Right ventricle myocardium inferior (tissue), 1 donor: ENCODE results near the gene ASB4. TPM values are rescaled to one million over a fixed set of nuclear protein-coding genes. Genes with fewer than 3 reads are reported as not detected.
A peak's percentile ranks its signal among the peaks of the same experiment; 100 is the strongest.
"Not testable (repeated sequence)": the region's sequence is repeated elsewhere in the genome, so short reads cannot be mapped to it uniquely, and the experiment has no call there.

Experiments
- ATAC-seq: fragments of 200-7000 bp; cut with Tn5 transposase; one replicate; pipeline ENCODE4 v1.9.1; 2020; ENCODE audit warnings: mild to moderate bottlenecking, moderate library complexity
- DNase-seq: peaks from one replicate; pipeline ENCODE4 v3.0.0; 2021; ENCODE audit errors: missing footprints
- intact Hi-C: fragments of 100-400 bp; cut with DNase I; formaldehyde crosslinking; loops from one replicate; pipeline ENCODE4 v1.11.0; 2022
- total RNA-seq: library from RNA; stranded (reverse); fragmentation: NEBNext Ultra II Directional; extraction: Animal tissue kit (Norgen Biotek cat#: 25700); gene quantifications from one replicate; pipeline ENCODE4 v1.2.1, GENCODE V29; 2021
- donor health status: DM: no; HTN: yes; CAD: no; lungs with severe emphysema.

Gene ASB4
- total RNA-seq, 1 donor from 2014 or later, result 7.0 TPM

DNA sequence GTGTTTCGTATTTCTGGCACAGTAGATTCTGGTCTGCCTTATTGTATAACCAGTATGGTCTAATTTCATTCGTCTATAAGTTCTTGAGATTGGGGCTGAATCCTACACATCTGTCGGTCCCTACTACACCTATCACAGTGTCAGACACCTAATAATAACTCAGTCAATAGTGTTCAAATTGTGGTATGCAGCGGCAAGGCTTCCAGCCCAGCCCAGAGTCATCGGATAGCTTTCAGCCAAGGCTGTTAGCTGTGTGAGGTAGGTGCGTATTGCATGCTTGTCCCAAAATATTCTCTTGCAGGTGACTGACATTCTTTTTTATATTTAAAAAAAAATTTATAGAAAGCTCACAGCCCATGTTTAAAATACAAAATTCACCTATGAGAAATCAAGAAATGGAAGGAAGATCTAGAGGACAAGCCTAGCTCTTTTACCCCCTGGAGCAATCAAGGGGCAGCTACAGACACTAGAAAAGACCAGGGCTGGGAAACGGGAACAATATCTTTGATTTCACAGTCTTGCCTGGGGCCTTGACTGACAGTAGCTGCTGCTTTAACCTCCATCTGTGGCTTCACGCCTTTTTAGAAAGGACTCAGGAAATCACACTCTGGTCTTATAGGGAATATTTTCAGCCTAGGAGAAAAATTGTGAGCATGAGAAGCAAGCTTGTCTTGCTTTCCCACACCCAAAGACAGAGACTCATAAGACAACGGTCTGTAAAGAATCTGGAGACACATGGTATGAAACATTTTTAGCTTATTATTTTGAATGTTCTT is 9.5 kb upstream of the ASB4 start:
- intact Hi-C loops, result loop anchor here (5.0 kb wide), 1 partner anchor 1184 kb away; no protein-coding TSS in a partner anchor
- DNase-seq (no peak), ATAC-seq (no peak)

GRCh38 chr7:95476904-95477594 is 8.7 kb upstream of the ASB4 start:
- intact Hi-C loops, result loop anchor here (5.0 kb wide), 1 partner anchor 1185 kb away; no protein-coding TSS in a partner anchor
- DNase-seq, result no peak
- ATAC-seq, result peak; percentile 73

- no peak for DNase-seq
- no peak for ATAC-seq
- intact Hi-C loops, result loop anchor here (5.0 kb wide), 1 partner anchor 1186 kb away; no protein-coding TSS in a partner anchor
These were observed 7.3 kb upstream of the ASB4 start for GRCh38 chr7:95478272-95479037.

DNA sequence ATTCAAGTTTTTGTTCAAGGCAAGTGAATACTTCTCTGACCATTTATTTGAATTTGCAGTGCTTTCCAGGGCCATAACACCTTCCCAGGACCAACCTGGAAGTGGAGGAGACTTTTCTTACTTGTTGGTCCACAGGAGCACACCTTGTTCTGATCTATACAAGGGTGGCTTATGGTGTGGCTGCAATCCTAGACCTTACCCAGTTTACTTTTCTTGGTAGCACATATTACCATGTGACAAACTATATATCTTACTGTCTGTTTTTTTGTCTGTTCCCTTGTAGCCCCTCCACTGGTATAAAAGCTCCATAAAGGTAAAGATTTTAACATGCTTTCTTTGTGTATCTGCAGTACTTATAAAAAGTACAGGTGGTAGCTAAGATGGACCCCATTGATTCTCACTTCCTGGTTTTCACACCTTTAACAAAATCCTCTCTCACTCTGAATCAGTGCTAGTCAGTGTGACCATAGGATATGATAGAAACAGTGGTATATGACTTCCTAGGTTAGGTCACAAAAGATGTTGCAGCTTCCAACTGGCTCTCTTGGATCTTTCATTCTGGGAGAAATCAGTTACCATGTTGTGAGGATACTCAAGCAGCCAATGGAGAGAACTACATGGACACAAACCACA is 5.6 kb upstream of the ASB4 start:
- DNase-seq, result no peak
- intact Hi-C loops, result loop anchor here (5.0 kb wide), 1 partner anchor 1188 kb away; no protein-coding TSS in a partner anchor
- ATAC-seq, result no peak

- DNase-seq (no peak), ATAC-seq (no peak)
- intact Hi-C loops, result no loop called here
These were observed 4.2 kb upstream of the ASB4 start for GRCh38 chr7:95481271-95482165.

GRCh38 chr7:95482424-95482823 is 3.3 kb upstream of the ASB4 start:
- intact Hi-C loops, result no loop called here
- ATAC-seq (no peak), DNase-seq (no peak)

DNA sequence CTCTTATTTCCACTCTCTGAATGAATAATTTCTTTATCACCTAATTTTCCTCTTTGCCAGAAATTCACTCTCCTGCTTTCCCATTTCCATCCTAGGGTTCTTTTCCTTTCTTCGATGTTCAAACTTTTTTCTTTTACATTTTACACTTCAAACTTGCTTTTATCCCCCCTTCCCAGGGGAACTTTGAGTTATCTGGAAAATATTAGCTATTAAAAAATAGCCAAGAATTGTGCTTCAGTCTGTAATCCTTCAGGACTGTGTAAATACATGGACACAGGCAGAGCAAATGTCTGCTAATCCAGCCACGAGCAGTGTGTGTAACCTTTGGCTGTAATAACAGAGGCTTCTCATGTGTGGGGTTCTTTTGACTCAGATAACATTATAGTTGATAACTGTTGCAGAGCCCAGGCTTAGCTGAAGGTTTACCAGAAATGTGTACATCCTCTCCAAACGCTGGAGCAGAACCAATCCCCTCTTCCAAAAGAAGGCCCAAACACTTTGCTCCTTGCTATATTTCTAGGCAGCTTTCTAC is 4.6 kb downstream of the ASB4 start:
- DNase-seq (no peak), ATAC-seq (peak; percentile 59)
- intact Hi-C loops, result no loop called here

- intact Hi-C loops, result no loop called here
- ATAC-seq, result no peak
- no peak for DNase-seq
These were observed 5.5 kb downstream of the ASB4 start for GRCh38 chr7:95491201-95491600.

- ATAC-seq, result no peak
- DNase-seq, result no peak
- intact Hi-C loops, result no loop called here
These were observed 6.0 kb downstream of the ASB4 start for GRCh38 chr7:95491634-95492314.

- no peak for ATAC-seq
- no peak for DNase-seq
- intact Hi-C loops, result no loop called here
These were observed 7.5 kb downstream of the ASB4 start for GRCh38 chr7:95493247-95493646.

GRCh38 chr7:95493844-95494243 is 8.1 kb downstream of the ASB4 start:
- no peak for DNase-seq
- no peak for ATAC-seq
- intact Hi-C loops, result no loop called here

GRCh38 chr7:95501261-95501832 is 15.6 kb downstream of the ASB4 start:
- no peak for DNase-seq
- intact Hi-C loops, result no loop called here
- ATAC-seq, result no peak

DNA sequence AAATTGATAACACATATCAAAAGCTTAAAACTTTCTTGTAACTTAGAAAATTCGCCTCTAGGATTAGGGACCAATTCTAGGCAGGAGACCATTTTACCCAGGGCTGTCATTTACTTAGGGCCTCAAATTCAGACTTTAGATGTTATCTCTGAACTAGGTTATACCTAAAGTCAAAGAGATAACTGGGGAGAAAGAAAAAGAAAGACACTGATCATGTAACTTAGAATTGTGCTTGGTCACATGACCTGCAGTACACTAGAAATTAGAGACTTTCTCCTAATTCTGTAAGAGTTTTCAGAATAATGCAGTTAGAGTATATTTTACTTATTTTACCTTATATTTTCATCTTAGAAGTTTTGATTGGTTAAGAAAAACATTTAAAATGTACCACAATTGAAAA is 16.7 kb downstream of the ASB4 start:
- DNase-seq (no peak), ATAC-seq (no peak)
- intact Hi-C loops, result no loop called here

GRCh38 chr7:95503271-95504131 is 17.8 kb downstream of the ASB4 start:
- DNase-seq (no peak), ATAC-seq (no peak)
- intact Hi-C loops, result no loop called here

GRCh38 chr7:95504132-95504588 is 18.4 kb downstream of the ASB4 start:
- ATAC-seq, DNase-seq, intact Hi-C loops: not testable (repeated sequence)

DNA sequence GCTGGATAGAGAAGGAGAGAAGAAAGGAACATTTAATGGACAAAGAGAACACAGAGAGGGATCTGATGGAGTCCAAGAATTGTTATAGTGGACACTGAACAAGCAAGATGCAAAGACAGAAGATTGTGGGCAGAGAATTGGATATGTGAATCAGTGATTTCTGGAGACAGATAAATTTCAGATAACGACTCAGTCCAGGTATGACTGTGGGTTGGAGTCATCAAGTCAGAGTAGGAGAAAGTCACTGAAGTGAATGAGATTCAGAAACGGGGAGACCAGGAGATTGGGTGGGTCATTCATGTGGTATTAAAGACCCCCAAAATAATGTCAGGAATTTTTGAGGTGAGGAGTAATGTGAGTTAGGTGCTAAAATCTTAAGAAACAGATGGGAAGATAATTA is 23.0 kb downstream of the ASB4 start:
- ATAC-seq (no peak), DNase-seq (no peak)
- intact Hi-C loops, result no loop called here
